OCI-M1 (cell line): ENCODE data around the gene LGR6.
"Not testable (repeated sequence)": the region's sequence is repeated elsewhere in the genome, so short reads cannot be mapped to it uniquely, and the experiment has no call there.

ENCODE experiments used
- DNase-seq: peaks from one replicate; lab custom pipeline; 2025; lab: John Stamatoyannopoulos, UW

The LGR6 gene

DNA sequence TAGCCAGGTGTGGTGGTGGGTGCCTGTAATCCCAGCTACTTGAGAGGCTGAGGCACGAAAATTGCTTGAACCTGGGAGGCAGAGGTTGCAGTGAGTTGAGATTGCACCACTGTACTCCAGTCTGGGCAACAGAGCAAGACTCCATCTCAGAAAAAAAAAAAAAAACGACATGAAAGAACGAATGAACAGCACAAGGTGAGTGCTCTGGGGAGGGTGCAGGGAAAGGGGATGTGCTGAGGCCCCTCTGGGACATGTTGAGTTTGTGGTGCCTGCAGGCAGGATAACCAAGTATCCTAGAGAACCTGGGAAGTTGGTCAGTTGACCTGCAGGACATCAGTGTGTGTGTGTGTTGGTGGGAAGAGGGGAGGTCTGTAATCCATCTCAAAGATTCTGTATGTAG is 46.6 kb downstream of the LGR6 start:
- DNase-seq, result not testable (repeated sequence)

DNA sequence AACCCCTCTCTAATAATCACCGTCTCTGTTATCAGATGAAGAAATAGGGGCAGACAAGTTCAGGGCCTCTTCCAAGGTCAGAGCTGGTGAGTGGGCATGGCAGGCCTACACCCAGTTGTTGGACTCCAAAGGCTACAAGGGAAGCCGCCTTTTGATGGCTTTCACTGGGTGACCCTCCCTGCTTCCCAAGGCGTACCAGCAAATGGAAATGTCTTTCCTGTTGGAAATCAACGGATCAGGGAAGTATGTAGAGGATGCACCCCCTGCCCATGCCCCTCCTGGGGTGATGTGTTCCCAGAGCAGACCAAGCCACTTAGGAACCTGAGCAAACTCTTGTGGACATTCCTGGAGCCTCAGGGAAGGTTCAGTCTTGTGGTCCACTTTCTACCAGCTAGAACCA is 47.4 kb downstream of the LGR6 start:
- DNase-seq, result no peak

DNA sequence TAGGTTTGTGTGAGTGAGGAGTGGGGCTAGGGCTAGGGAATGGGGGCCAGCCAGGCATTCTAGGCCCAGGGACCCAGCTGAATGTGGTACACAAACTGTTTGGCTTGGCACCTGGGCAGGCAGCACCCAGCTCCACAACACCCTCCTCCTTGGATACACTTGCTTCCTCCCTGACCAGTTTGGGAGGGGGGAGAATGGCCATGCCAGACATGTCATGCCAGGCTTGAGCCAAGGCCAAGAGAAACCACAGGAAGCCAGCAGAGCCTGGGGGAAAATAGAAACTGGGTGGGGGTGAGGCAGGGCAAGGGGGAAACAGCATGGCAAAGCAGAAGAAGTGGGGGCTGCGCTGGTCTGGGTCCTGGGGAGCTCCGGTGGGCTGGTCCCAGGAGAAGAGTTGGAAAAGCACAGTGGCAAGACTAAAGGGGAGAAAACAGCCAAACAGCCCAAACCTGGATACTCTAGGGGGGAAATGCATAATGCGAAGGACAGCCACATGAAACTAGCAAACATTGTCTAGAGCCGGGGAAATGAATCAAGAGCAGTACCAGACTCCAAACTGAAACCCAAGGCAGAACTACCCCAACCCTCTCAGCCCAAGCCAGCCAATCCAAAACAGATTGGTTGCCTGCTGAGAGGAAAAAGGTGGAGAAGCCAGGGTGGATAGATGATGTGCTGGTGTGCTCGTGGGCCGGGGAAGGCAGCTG is 47.9 kb downstream of the LGR6 start:
- DNase-seq, result no peak

DNA sequence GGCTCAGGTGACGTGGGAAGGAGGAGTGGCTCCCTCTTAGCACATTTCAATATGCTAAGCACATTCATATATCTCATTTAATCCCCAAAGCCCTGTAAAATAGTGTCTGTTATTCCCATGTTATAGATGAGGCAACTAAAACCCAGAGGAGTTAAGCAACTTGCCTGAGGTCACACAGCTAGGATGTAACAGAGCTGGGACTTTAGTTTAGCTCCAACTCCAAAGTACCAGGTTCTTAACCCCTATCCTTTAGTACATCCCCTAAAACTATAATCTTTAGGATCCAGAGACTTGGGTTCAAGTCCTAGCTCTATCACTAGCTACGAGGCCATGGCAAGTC is 48.5 kb downstream of the LGR6 start:
- DNase-seq, result no peak

DNA sequence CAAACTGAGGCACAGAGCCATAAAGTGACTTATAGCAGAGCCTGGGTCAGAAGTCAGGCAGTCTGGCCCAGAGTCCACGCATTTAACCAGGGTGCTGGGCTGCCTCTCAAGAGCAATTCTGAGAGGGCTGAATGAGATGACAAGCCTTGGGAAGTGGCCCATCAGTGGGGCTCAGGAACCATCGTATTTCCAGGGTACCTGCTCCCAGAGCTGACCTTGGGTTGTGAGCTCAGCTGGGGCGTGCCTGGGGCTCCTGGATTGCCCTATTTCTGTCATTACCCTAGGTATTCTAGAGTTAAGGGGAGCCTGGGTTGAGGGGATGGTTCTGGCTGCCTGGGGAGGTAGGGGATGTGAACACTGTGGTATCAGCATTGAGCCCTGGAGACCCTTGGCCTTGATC is 49.4 kb downstream of the LGR6 start:
- DNase-seq, result no peak

DNA sequence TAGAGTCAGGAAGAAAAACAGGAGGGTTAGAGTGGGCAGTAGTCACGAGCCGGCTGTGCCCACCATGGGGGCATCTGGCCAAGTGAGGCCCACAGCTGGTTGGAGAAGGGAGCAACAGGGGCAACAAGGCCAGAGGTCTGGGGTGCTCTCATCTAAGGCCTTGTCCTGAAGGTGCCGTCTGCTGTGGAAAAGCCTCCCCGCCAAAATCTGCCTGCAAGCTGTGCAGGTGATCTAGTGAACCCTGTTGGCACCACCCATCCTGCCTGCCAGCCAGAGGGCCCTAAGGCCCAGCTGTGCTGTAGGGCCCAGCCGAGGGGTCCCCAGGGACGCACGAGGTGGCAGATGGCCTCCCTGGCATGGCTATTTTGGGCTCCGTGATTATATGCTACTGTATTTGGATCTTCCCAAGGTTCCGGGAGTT is 51.3 kb downstream of the LGR6 start:
- DNase-seq, result no peak

DNA sequence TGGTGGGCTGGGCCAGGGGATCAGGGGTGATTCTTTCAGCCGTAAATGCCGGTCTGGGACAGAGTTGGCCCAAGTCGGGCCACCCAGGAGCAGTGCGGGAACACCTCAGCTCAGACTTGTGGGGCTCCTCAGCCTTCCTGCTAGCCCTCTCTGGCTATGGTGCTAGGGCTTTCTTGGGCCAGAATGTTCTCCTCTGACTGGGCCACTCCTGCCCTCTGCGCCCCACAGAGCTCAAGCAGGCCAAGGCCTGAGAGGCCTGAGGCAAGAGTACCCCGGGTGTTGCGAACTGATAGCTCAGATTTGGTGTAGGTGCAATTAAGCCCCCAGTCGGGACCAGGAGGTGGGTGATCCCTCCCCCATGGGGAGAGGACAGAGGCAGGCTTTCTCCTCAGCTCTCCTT is 51.8 kb downstream of the LGR6 start:
- DNase-seq, result no peak

DNA sequence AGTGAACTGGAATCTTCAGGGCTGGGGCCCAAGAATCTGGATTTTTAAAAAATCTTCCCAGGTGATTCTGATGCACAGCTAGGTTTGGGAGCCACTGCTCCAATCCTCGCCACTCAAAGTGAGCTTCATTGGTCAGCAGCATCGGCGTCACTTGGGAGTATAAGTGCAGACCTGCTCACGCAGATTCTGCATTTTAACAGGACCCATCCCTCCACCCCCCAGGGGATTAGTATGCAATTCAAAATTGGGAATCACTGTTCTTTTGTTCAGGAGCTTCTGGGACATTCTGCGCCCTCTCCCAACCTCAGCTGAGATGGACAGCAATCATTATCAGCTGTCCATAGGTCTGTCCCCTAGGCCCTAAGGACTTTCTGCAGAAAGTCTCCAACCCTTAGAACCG is 53.5 kb downstream of the LGR6 start:
- DNase-seq, result no peak

DNA sequence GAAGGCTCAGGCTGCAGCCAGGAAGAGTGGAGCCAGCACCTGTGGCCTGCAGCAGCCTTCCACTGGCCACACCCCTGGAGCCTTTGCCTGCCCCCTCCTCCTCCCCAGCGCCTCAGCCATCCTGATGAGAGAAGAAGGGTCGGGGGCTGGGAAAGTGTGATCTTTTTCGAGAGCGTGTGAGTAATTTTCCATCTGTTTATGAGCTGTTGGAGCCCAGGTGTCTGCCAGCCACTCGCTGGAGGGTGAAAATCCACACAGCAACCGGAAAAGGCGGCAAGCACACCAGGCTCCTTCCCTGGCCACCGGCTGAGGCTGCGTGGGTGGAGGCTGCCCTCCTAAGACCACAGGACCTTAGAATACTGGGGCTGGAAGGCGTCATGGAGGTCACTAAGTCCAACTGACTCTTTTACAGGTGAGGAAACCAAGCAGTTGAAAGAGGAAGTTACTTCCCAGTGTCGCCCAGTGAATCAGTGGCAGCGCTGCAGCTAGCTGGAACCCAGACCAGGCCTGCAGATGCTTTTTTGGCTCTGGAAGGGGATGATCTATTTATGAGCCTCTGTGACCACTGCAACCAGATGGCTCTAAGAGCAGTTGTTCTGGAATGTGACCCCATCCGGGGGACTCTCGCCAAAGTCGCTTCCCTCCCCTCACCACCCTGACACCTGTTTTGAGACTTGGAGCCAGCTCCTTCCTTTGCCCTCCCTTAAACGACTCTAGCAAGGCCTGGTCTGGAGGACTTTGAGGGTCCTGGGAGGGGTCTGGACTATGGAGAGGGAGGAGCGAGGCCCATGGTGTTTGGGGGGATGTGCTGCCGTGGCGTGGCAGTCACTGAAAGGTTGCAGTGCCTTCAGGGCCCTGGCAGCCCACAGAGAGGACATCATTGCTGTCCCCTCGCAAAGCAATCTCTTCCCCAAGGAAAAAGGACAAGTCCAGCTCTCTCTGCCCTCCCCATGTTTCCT is 54.5 kb downstream of the LGR6 start:
- DNase-seq, result no peak

DNA sequence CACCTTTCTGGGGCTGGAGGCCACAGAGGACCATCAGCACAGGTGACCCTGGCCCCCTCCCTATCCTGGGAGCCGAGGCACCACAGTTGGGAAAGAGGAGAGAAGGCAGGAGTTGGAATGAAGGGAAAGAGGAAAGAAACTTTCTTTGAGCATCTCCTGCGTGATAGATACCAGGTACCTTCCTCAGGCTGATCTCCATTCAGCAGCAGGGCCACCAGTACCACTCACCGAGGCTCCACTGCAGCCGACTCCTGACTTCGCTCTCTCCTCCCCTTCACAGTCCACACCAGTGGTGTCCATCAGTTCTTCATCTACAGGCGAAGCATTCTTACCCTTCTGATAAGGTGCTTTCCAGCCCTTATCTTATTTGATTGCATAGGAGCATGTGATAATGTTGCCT is 55.3 kb downstream of the LGR6 start:
- no peak for DNase-seq

DNA sequence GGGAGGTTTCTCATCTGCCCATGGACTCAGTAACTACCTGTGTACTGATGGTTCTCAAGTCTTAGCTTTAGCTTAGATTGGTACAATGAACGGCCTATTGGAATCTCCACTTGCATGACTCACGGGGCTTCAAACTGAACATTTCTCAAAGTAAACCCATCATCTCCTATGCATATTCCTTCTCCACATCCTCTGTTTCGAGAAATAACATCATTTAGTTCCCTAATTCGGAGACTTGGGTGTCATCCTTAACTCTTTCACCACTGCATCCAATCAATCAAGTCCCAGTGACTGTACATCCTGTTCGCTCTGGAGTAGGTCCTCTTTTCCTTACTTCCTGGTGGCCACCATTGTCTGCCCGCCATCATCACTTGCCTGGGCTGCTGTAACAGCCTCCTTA is 55.8 kb downstream of the LGR6 start:
- DNase-seq, result no peak

DNA sequence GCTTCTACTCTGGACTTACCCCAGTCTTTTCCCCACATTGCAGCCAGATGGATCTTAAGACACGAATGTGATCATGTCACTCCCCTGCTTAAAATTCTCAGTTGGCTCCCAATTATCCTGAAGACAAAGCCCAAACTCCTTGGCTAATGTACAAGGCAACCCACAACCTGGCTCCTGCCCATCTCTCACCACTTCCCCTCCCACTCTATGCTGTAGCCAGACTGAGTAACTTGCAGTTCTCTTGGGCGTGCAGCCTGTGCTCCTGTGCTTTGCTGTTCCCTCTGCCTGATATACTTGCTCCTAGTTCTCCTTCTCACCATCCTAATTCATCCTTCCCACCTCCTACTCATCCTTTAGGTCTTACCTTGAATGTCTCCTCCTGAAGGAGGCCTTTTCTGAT is 56.2 kb downstream of the LGR6 start:
- no peak for DNase-seq

DNA sequence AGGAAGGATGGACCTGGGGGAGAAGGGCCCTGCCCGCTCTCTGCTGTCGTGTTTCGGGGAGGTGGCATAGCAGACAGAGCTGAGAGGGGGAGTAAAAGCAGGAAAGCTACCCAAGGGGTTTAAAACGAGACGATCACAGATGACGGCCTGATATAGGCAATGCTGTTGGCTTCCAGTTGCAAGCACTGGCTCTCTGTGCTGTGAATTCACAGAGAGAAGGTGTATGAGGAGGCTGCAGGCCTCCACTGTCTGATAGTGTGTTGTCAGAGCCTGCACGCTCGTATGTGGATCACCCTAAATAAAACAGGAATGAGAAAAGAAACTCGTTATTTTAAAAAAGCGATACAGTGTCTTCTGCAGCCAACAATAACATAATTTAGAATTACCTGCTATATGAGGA is 57.4 kb downstream of the LGR6 start:
- DNase-seq, result no peak

DNA sequence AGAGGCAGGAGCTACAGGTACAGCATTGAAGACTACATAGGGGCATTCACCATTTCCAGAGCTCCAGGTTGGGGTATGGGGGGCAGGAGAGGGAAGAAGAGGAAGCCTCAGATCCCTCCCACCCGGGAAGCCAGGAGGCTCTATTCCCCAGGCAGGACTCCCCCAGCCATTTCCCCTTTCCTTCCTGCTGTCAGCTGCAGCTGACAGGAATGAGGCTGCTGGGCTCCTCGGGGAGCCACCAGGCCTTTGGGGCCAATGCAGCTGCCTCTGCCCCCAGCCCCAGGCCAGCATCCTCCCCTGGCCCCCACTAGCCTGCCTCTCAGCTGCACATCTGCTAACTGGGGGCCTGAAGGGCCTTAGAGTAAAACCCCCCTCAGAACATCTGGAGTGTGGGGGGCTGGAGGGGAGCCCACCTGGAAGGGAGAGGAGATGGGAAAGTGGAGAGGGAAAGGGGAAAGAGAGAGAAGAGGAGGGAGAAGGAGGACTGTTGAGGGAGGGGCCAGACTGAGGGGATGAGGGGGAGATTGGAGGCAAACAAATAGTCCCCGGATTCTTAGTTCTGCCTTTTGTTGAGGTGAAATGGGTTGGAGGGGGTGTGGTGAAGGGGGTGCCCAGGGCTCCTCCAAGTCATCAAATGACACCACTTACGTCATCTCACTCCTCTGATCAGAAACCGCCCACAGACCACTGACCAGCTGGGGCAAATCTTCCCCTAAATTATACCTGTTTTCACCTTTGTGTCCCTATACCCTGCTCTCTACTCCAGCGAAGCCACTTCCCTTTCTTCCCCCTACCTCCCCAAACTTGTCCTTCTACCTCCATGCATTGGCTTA is 58.0 kb downstream of the LGR6 start:
- no peak for DNase-seq

DNA sequence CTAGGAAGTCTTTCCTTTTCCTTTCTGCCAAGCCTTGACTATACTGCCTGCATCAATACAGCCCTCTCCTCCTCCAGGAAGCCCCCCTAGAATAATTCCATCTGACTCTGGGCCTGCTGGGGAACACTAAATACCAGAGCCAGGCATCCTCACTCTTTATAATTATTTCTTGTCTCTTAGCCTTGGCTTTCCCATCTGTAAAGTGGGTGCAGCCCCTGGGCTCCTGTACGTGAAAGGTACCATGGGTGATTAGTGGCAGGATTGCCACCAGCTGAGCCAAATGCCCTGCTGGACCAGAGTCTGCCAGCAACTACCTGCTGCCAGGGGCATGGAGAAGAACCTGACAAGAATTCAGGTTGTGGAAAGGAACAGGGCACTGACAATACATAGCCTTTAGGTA is 58.7 kb downstream of the LGR6 start:
- no peak for DNase-seq

DNA sequence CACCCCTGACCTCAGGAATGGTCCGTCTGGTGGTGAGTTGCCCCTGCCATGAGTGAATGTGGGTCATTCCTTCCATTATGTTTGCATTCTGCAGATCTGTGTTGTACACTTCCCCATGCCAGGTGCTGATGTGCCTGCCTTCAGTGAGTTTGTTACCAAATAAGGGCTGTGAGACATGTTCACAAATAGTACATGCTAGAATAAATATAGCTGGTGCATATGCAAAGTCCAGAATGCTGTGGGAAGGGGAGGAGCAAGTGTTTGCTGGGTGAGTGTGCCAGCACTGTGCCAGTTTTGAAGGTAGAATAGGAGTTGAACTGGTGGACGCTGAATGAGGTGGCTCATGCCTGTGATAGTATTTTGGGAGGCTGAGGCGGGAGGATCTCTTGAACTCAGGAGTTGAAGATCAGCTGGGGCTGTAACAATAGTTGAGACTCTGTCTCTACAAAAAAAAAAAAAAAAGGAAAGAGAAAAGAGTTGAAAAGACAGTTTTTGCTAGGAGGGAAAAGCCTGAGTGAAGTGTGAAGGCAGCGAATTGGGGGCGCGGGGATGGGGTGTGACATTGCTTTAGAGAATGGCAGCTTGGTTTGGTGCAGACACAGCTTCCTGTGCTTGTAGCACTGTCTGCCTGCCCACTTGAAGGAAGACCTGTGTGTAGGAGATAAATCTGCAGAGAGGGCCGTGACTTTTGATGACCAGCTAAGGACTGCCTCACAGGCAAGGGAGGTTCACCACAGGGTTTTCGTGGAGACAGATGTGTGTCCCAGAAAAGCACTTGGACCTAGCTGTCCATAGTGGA is 61.1 kb downstream of the LGR6 start:
- no peak for DNase-seq

DNA sequence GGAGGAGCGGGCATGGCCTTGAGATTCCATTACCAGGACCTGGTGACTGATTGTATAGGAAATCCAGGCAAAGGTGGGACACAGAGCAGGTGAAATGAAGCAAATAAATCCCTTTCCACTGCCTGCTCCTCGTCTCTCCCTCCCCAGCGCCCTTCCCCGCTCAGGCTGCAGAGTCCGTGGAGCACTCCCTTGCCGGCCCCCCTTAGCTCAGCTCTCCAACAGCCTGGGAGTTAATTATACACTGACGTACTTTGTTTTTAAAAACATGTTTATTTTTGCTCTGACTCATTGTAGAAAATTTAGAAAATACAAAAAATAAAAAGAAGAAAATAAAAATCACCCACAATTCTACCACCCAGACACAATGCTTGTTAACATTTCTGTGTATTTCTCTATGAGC is 61.7 kb downstream of the LGR6 start:
- DNase-seq, result no peak

DNA sequence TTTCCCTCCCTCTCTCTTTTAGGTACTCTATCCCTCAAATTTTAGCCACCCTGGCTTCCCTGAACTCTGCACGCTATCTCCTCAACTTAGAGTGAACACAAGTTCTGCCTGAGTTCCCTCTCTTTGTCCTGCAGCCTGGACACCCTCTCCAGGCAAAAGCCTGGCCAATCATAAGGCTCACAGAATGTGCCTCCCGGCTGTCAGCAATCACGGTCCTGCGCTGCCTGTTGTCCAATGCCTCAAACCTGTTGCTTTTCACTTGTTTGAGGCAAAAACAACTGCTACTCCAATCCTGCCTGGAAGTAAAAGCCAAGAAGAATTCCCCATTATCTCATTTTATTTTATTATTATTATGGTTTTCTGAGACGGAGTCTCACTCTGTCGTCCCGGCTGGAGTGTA is 66.1 kb downstream of the LGR6 start:
- DNase-seq, result no peak

DNA sequence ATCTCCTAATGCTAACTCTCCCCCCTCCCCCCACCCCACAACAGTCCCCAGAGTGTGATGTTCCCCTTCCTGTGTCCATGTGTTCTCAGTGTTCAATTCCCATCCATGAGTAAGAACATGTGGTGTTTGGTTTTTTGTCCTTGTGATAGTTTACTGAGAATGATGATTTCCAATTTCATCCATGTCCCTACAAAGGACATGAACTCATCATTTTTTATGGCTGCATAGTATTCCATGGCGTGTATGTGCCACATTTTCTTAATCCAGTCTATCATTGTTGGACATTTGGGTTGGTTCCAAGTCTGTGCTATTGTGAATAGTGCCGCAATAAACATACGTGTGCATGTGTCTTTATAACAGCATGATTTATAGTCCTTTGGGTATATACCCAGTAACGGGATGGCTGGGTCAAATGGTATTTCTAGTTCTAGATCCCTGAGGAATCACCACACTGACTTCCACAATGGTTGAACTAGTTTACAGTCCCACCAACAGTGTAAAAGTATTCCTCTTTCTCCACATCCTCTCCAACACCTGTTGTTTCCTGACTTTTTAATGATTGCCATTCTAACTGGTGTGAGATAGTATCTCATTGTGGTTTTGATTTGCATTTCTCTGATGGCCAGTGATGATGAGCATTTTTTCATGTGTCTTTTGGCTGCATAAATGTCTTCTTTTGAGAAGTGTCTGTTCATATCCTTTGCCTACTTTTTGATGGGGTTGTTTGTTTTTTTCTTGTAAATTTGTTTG is 67.8 kb downstream of the LGR6 start:
- DNase-seq, result not testable (repeated sequence)

DNA sequence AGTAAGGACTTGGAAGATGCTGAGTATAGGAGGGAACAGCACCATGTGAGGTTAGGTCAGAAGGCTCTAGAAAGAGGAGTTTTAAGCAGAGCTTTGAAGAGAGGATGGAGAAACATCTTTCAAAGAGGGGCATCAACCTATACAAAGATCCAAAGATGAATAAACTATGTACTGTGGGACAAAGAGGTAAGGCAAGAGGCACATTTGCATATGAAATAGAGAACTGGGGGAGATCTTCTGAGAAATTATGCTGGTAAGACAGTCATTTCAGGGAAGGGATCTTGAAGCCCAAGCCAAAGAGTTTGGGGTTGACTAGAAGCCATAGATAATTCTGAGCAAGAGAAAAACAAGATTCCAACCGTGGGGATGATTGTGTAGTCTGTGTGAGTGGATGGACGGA is 70.0 kb downstream of the LGR6 start:
- no peak for DNase-seq

DNA sequence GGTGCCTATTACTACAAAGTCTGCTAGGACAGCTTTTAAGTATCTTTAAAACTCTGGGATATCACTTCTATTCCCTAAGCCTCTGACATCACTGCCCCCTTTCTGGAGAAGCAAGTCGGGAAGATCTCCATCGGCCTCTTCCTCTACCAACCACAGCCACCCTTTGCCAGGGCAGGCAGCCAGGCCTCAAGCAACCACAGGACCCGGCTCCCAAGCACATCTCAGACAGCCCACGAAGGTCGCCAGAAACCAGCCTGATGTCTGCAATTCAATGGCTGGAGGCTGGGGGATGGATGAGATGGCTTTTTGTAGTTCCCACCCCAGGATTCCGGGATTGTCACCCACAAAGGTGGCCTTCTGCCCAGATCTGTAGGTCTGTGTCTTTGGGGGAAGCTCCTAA is 70.7 kb downstream of the LGR6 start:
- no peak for DNase-seq
